GM10248 (cell line): ENCODE measurements around the gene GRK3.

Experiments
- CTCF ChIA-PET: fragments of 300-600 bp; sonication (Branson Sonifier 250); formaldehyde crosslinking; extraction: SDS; loops from one replicate; lab custom pipeline; 2021; ENCODE audit warnings: antibody characterized with exemption; lab: Yijun Ruan, JAX
- POLR2A ChIA-PET: fragments of 350-650 bp; sonication (Branson Sonifier 250); formaldehyde crosslinking; extraction: SDS; loops from one replicate; lab custom pipeline; 2020; ENCODE audit warnings: antibody characterized with exemption; lab: Yijun Ruan, JAX
- DNase-seq: peaks from one replicate; pipeline ENCODE4 v3.0.0; 2012; ENCODE audit errors: extremely low spot score
- TF ChIP-seq, protein P1 (sequence below): IDR thresholded peaks from 2 replicates; pipeline ENCODE4 v1.5.1; 2012; ENCODE audit warnings: mild to moderate bottlenecking, low read depth; ENCODE audit errors: extremely low read depth, missing control alignments, control extremely low read depth

GRK3 gene

DNA sequence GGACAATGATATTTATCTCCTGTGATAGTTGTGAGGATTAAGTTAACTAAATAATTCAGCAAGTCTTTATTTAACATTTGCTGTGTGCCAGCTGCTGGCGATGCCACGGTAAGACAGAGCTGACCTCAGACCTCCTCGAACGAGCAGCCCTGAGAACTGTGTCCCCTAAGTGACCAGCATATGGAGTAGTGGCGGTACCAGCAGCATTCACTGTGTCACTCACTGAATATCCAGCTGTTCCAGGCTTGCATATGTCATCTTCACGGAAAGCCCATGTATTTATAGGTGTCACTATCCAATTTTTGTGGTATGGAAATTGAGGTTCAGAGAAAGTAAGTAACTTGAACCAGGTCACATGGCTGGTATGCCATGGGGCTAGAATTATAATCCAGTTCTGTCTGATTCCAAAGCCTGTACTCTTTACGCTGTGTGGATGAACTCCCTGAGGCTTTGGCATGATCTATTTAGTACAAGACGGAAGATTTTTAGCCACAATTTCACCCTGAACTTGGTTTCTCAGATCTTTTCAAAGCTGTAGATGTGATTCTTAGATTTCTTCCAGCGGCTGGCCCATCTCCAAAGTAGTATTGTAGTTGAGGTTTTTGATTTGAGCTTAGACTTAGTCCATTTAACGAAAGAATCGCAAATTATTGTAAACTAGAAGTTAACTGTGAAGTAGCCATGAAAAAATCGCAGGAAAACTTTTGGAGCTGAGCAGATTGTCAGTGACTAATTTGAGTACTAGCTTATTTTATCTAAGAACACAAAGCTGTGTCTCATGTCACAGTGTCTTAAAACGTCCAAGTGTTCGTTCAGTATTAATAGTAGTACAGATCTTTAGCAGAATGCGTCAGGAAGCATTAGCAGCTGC, 128.2 kb downstream of the GRK3 start:
- ChIA-PET CTCF (interaction anchor here (1.0 kb wide), 2 partner anchors 13 to 148 kb away, joined by 3 read pairs; no protein-coding TSS in a partner anchor), POLR2A (no interaction called here)
- DNase-seq = no peak
- TF ChIP-seq, protein P1, sequence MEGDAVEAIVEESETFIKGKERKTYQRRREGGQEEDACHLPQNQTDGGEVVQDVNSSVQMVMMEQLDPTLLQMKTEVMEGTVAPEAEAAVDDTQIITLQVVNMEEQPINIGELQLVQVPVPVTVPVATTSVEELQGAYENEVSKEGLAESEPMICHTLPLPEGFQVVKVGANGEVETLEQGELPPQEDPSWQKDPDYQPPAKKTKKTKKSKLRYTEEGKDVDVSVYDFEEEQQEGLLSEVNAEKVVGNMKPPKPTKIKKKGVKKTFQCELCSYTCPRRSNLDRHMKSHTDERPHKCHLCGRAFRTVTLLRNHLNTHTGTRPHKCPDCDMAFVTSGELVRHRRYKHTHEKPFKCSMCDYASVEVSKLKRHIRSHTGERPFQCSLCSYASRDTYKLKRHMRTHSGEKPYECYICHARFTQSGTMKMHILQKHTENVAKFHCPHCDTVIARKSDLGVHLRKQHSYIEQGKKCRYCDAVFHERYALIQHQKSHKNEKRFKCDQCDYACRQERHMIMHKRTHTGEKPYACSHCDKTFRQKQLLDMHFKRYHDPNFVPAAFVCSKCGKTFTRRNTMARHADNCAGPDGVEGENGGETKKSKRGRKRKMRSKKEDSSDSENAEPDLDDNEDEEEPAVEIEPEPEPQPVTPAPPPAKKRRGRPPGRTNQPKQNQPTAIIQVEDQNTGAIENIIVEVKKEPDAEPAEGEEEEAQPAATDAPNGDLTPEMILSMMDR = no peak

DNA sequence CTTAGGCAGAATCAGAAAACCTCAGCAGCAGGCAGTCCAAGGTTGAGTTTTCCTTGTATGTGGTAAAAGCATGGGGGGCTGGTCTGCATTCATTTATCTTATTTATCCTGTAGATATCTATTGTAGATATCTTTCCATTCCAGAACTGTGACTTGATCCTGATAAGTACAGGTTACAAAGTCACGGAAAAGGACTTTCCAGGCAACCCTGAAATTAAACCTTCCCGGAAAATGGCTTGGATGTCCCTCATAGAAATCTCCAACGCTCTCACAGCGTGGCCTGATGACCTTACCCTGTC, 128.7 kb downstream of the GRK3 start:
- no peak for DNase-seq
- TF ChIP-seq, protein P1 = no peak
- CTCF ChIA-PET = interaction anchor here (1.0 to 1.1 kb wide), 3 partner anchors 9 to 149 kb away, joined by 3 read pairs; no protein-coding TSS in a partner anchor
- POLR2A ChIA-PET = no interaction called here

DNA sequence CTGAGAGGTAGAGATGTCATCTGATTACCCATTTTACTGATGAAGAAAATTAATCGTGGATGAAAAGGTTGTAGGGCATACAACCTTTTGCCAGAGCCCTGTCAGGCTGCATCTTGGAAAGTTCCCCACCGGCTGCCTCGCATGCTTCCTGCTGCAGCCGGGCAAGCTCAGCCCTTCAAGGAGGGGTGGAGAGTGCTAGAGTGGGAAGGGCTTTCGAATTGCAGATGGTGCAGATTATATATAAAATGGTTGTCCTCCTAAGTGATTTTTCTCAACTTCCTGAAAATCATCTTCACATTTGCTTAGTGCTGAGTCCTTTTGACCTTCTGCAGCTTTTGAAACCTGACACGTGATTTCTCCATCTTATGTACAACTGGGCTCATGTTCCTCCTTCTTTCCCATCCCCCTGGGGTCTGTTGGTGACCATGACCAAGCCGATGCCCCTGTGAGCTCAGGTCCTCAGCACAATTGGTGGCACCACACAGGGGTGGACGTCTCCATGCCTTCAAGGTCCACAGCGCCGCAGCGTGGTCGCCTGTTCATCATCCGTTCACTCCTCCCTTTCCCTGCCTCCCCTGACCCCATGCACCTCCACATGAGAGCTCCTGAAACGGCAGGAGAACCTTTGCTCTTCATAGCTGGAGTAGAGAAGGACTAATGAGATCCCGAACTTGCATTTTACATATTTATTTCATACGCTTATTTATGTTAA, 129.9 kb downstream of the GRK3 start:
- ChIA-PET CTCF (interaction anchor here (1.1 kb wide), 1 partner anchor 8 kb away, joined by 3 read pairs; no protein-coding TSS in a partner anchor), POLR2A (no interaction called here)
- TF ChIP-seq, protein P1 = no peak
- no peak for DNase-seq

DNA sequence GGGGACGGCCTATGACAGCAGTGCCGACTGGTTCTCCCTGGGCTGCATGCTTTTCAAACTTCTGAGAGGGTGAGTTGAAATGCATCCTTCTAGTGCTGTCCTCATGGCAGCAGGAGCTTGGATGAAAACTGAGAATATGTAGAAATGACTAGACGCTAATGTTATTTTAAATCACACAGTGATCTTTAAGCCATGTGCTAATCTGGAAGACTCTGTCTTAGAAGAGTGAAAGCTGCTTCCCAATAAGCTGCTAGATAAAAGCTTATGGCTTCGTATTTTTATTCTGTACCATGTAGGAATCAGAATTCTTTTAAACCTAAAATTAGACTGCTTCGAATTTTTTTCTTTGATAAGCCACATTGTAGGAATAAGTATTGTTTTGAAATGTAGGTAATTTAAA, 130.7 kb downstream of the GRK3 start:
- TF ChIP-seq, protein P1 = no peak
- ChIA-PET CTCF (no interaction called here), POLR2A (no interaction called here)
- DNase-seq = no peak

DNA sequence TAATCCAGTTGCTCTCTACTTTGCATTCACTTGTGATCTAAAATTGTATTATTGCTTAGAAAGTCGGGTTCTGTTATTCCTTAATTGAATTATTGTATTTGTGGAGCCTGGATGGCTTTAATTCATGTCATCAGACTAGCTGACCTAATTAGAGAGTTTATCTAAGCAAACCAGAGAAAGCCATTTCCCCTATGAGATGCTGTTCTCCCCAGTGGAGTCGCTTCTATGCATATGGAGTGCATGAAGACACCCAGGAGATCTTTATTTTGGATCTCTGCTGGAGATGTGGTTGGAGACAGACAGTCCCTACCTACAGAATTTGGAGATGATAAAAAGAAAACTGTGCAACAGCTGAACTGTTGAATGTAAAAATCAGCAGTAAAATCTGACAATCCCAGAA, 132.3 kb downstream of the GRK3 start:
- DNase-seq = no peak
- TF ChIP-seq, protein P1 = no peak
- ChIA-PET CTCF (interaction anchor here (1.1 kb wide), 1 partner anchor 14 kb away, joined by 3 read pairs; no protein-coding TSS in a partner anchor), POLR2A (no interaction called here)

DNA sequence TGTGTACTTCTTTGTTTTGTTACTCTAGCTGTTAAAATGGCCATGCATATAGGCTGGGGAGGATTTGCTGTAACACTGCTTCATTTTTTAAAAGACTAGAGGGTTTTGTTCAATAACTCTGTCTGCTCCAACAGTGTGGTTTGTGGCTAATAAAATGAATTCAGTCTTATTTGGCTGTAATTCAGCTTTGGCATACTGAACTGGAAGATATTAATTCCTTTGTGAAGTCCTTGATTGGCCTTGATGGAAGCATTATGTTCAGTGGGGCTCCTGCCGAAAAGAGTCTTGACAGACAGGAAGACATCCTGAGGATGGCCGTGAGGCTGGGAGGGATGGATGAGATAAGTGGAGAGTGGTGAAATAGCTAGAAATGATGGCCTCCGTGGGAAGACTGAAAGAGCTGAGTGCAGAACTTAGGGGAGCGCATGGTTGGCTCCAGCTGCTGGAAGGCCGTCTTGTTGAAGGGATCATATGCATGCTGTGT, 132.7 kb downstream of the GRK3 start:
- no peak for DNase-seq
- CTCF ChIA-PET = no interaction called here
- TF ChIP-seq, protein P1 = no peak
- POLR2A ChIA-PET = no interaction called here
